Osteoblast (primary cell): ENCODE results near the gene H6PD. TPM values are rescaled to one million over a fixed set of nuclear protein-coding genes. Genes with fewer than 3 reads are reported as not detected.

ENCODE experiments used
- DNase-seq: peaks from one replicate; pipeline ENCODE4 v3.0.0; 2011; ENCODE audit warnings: low spot score, mixed read lengths; ENCODE audit not compliant: insufficient read length; ENCODE audit errors: missing footprints
- H2AFZ ChIP-seq: 2 replicates; pipeline ENCODE4 v1.6.0; 2011; ENCODE audit warnings: mild to moderate bottlenecking, low read length
- H3K27ac ChIP-seq: 2 replicates; pipeline ENCODE4 v1.5.1; 2011; ENCODE audit warnings: mild to moderate bottlenecking, low read depth, low read length, moderate library complexity
- H3K27me3 ChIP-seq: 2 replicates; pipeline ENCODE4 v1.6.0; 2012; ENCODE audit warnings: mild to moderate bottlenecking, control low read depth, inconsistent platforms, low read length, moderate library complexity; ENCODE audit not compliant: insufficient read depth
- H3K36me3 ChIP-seq: 2 replicates; pipeline ENCODE4 v1.5.1; 2011; ENCODE audit warnings: mild to moderate bottlenecking, low read length, control low read depth, moderate library complexity; ENCODE audit not compliant: insufficient read depth
- H3K4me1 ChIP-seq: 2 replicates; pipeline ENCODE4 v1.5.1; 2011; ENCODE audit warnings: mild to moderate bottlenecking, low read length, control low read depth, moderate library complexity; ENCODE audit not compliant: insufficient read depth
- H3K4me2 ChIP-seq: 2 replicates; pipeline ENCODE4 v1.6.0; 2011; ENCODE audit warnings: mild to moderate bottlenecking, low read length; ENCODE audit not compliant: insufficient read depth
- H3K4me3 ChIP-seq: fragments of 200-600 bp; sonication (generic); 3 replicates; pipeline ENCODE4 v1.5.1; 2012; ENCODE audit warnings: mild to moderate bottlenecking, low read length, inconsistent platforms; ENCODE audit not compliant: insufficient read depth
- H3K79me2 ChIP-seq: 2 replicates; pipeline ENCODE4 v1.6.0; 2012; ENCODE audit warnings: mild to moderate bottlenecking, low read length, control low read depth, inconsistent platforms; ENCODE audit not compliant: insufficient read depth
- H3K9me3 ChIP-seq: 2 replicates; pipeline ENCODE4 v1.5.1; 2011; ENCODE audit warnings: low read depth, low read length, control low read depth
- H4K20me1 ChIP-seq: 2 replicates; pipeline ENCODE4 v1.6.0; 2012; ENCODE audit warnings: mild to moderate bottlenecking, low read length, control low read depth; ENCODE audit not compliant: insufficient read depth
- CTCF ChIP-seq: IDR thresholded peaks from 2 replicates; pipeline ENCODE4 v1.5.1; 2011; ENCODE audit warnings: mild to moderate bottlenecking, low read depth, low read length, moderate library complexity; ENCODE audit errors: extremely low read depth
- total RNA-seq: library from RNA; depleted of rRNA; stranded (reverse); fragments of >200 nt; gene quantifications from 2 replicates; pipeline ENCODE4 v1.2.3, GENCODE V29; 2012

The H6PD gene
- total RNA-seq, 1 donor, result 51.4 TPM

GRCh38 chr1:9271283-9271682 is 36.7 kb downstream of the H6PD start:
- Histone ChIP-seq H3K4me1 (peaks cover 13% of the 10 kb centered on the region), H3K36me3 (peaks cover 13% of the 10 kb centered on the region), H4K20me1 (peaks cover 4% of the 10 kb centered on the region), H2AFZ (no peak overlapping the region), H3K27ac (no peak overlapping the region), H3K4me3 (no peak overlapping the region), H3K27me3 (no peaks in the 10 kb centered on the region), H3K4me2 (no peak overlapping the region), H3K9me3 (no peaks in the 10 kb centered on the region), H3K79me2 (no peaks in the 10 kb centered on the region)
- TF ChIP-seq CTCF, result no peak
- no peak for DNase-seq

GRCh38 chr1:9271861-9272595 is 37.5 kb downstream of the H6PD start:
- Histone ChIP-seq H3K27me3 (no peaks in the 10 kb centered on the region), H2AFZ (no peak overlapping the region), H3K79me2 (no peaks in the 10 kb centered on the region), H3K36me3 (peaks cover 12% of the 10 kb centered on the region), H4K20me1 (peaks cover 4% of the 10 kb centered on the region), H3K4me3 (no peak overlapping the region), H3K27ac (no peak overlapping the region), H3K4me2 (no peak overlapping the region), H3K4me1 (peaks cover 13% of the 10 kb centered on the region), H3K9me3 (no peaks in the 10 kb centered on the region)
- DNase-seq, result no peak
- TF ChIP-seq CTCF, result no peak

- H4K20me1 ChIP-seq, result no peaks in the 10 kb centered on the region
- no peaks in the 10 kb centered on the region for H3K79me2 ChIP-seq
Observed at GRCh38 chr1:9273177-9273576, 38.6 kb downstream of the H6PD start.

GRCh38 chr1:9275161-9275560 is 40.6 kb downstream of the H6PD start:
- peaks cover 30% of the 10 kb centered on the region for H3K4me1 ChIP-seq
- no peaks in the 10 kb centered on the region for H3K9me3 ChIP-seq
- peak overlapping the region; percentile 61 for H3K4me2 ChIP-seq
- no peak for TF ChIP-seq CTCF
- H3K79me2 ChIP-seq, result no peaks in the 10 kb centered on the region
- peak; percentile 92 for DNase-seq
- H3K36me3 ChIP-seq, result peaks cover under 1% of the 10 kb centered on the region
- no peaks in the 10 kb centered on the region for H4K20me1 ChIP-seq
- H3K4me3 ChIP-seq, result peak overlapping the region; percentile 34
- peak overlapping the region; percentile 15 for H2AFZ ChIP-seq
- no peak overlapping the region for H3K27ac ChIP-seq
- no peaks in the 10 kb centered on the region for H3K27me3 ChIP-seq

More at GRCh38 chr1:9273177-9273576, 38.6 kb downstream of the H6PD start:
- TF ChIP-seq CTCF, result no peak
- DNase-seq, result peak; percentile 58
- Histone ChIP-seq H3K4me3 (no peak overlapping the region), H2AFZ (no peak overlapping the region), H3K4me2 (no peak overlapping the region), H3K27me3 (no peaks in the 10 kb centered on the region), H3K4me1 (peaks cover 13% of the 10 kb centered on the region), H3K9me3 (no peaks in the 10 kb centered on the region), H3K27ac (no peak overlapping the region), H3K36me3 (peaks cover 4% of the 10 kb centered on the region)
